GM18873 (cell line): ENCODE measurements around the gene STARD8.
A peak's percentile ranks its signal among the peaks of the same experiment; 100 is the strongest.

Source experiments
- ATAC-seq: cut with Tn5 transposase; IDR thresholded peaks from one replicate; pipeline ENCODE4 v1.9.1; 2021; ENCODE audit warnings: mild to moderate bottlenecking, moderate library complexity, moderate number of reproducible peaks; ENCODE audit not compliant: unreplicated experiment, low FRiP score

Gene STARD8

DNA sequence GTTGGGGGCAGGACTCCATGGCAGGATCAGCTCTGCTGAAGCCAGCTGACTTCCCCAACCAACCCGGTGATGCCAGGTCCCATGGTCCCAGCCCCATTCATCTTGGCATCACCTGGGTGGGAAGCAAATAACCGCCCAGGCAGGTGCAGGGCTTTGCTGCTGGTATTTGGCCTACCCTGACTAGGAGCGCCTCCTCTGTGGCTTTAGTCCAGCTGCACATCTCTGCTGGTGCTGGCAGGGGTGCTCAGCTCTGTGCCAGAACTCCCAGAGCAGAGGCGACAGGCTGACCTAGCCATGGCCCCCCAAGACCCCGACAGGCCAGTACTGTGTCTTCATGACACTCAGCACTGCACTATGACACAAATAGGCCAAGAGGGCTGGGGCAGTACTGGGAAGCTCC is 64.4 kb downstream of the STARD8 start:
- no peak for ATAC-seq

DNA sequence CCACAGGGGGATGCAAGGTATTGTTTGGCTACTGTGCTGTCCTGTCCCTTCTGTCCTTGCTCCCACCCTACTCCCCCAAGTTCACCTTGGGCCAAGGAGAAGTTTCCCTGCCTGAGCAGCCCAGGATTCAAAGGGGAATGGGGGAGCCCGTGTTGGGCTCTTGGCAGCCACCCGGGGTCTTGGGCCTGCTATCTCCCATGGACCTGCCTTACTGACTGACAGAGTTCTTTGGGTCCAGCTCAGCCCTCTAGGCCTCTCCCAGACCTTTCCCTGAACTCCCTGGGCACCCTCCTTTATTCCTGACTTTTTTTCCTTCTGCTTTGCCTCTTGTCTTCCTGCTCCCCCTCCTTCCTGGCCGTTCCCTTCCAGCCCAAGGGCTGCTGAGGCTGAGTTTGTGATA is 67.4 kb downstream of the STARD8 start:
- no peak for ATAC-seq

DNA sequence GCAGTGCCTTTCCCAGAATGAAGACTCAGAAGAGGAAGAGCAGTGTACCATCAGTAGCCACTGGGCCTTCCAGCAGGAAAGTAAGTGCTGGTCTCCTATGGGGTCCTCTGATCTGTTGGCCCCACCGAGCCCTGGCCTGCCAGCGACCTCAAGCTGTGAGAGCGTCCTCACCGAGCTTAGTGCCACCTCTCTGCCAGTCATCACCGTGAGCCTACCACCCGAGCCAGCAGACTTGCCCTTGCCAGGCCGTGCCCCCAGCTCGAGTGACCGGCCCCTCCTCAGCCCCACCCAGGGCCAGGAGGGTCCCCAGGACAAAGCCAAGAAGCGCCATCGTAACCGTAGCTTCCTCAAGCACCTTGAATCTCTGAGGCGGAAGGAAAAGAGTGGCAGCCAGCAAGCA is 69.7 kb downstream of the STARD8 start:
- ATAC-seq, result no peak

DNA sequence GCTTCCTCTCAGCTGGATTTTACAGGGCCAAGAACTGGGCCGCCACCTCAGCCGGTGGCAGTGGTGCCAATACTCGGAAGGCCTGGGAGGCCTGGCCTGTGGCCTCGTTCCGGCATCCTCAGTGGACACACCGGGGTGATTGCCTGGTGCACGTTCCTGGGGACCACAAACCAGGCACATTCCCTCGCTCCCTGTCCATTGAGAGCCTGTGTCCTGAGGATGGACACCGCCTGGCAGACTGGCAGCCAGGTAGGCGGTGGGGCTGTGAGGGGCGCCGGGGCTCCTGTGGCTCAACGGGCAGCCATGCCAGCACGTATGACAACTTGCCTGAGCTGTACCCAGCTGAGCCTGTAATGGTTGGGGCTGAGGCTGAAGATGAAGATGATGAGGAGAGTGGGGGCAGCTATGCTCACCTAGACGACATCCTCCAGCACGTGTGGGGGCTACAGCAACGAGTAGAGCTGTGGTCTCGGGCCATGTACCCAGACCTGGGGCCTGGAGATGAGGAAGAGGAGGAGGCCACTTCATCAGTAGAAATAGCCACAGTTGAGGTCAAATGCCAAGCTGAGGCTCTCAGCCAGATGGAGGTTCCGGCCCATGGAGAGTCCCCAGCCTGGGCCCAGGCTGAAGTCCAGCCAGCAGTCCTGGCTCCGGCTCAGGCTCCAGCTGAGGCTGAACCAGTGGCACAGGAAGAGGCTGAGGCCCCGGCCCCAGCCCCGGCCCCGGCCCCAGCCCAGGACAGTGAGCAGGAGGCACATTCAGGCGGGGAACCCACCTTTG is 70.4 kb downstream of the STARD8 start:
- no peak for ATAC-seq

DNA sequence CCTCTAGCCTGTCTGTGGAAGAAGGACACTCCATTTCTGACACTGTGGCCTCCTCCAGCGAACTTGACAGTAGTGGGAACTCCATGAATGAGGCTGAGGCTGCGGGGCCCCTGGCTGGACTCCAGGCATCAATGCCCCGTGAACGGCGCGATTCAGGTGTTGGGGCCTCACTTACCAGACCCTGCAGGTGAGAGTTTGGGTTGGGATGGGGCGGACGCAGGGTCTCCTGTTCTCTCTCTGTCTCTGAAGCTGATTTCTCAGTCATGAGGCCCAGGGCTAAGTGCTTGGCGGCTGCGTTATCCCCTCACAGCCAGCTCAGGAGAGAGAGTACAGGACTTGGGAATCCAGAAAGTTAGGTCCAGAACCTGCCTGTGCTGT is 71.0 kb downstream of the STARD8 start:
- no peak for ATAC-seq

DNA sequence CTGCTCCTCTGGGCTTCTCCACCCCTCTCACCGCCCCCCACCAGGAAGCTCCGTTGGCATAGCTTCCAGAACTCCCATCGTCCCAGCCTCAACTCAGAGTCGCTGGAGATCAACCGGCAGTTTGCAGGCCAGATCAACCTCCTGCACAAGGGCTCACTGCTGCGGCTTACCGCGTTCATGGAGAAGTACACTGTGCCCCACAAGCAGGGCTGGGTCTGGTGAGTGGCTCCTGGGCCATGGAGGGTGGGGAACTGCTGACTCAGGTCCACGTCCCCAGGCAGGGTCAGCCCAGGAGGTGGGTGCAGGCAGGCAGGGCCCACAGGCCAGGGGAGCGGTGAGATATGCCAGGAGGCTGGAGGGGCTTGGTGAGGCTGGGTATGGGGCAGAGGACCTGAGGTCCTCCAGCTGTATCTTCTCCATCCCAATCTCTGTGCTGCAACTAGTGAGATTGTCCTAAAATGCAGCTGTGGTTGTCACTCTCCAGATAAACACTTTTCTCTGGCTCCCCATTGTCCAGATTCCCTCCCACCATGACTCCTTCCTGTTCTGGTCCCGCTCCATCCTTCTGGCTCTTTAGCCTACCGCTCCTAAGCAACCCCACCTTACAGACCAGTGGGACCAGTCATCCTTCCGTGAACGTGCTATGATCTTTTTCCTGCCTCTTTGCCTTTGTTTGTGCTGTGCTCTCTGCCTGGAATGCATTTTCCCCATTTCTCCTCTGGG is 71.9 kb downstream of the STARD8 start:
- no peak for ATAC-seq

DNA sequence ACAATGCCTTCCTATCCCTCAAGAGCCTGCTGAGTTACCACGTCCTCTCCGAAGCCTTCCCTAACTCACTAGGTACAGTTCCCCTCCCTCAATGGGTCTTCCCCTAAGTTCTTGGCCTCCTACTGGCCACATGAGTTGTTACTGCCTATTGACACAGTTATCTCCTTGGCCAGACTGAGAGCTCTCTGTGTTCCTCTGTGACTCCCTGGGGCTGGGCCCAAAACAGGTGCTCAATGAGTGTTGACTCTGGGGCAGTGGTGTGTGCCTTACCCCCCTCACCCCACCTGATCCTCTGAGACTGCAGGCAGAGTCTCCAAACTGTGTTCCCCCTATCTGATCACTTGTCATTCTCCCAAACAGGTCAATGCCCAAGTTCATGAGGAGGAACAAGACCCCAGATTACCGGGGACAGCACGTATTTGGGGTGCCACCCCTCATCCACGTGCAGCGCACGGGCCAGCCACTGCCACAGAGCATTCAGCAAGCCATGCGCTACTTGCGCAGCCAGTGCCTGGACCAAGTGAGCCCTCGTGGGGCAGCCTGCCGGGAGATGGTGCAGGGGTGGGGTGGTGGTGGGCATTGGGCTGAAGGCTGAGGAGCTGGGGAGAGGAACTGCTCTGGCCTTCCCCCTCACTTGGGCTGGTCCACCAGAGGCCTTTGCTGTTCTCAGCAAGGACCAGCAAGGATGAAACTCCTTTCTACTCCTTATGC is 72.6 kb downstream of the STARD8 start:
- no peak for ATAC-seq

DNA sequence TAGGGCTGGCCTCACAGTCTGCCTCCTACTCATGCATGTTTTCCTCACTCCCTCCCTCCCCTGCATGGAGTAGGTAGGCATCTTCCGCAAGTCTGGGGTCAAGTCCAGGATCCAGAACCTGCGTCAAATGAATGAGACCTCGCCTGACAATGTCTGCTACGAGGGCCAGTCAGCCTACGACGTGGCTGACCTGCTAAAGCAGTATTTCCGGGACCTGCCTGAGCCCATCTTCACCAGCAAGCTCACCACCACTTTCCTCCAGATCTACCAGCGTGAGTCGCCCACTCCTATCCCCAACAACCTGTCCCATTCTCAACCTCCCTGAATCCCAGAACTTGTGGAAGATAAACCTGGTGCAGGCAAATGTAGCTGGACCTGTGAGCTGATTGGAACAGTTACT is 73.4 kb downstream of the STARD8 start:
- no peak for ATAC-seq

DNA sequence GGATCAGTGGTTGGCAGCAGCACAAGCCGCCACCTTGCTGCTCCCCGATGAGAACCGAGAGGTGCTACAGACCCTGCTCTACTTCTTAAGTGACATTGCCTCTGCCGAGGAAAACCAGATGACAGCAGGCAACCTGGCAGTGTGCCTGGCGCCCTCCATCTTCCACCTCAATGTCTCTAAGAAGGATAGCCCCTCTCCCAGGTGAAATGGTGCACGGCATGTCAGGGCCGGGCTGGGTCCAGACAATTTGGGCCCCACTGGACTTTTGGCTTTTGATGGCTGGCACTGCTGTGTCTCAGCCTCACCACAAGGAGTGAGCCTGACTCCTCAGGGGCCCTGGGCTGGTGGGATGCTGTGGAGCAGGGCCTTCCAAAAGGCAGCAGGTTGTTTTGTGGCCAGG is 74.1 kb downstream of the STARD8 start:
- ATAC-seq, result no peak

DNA sequence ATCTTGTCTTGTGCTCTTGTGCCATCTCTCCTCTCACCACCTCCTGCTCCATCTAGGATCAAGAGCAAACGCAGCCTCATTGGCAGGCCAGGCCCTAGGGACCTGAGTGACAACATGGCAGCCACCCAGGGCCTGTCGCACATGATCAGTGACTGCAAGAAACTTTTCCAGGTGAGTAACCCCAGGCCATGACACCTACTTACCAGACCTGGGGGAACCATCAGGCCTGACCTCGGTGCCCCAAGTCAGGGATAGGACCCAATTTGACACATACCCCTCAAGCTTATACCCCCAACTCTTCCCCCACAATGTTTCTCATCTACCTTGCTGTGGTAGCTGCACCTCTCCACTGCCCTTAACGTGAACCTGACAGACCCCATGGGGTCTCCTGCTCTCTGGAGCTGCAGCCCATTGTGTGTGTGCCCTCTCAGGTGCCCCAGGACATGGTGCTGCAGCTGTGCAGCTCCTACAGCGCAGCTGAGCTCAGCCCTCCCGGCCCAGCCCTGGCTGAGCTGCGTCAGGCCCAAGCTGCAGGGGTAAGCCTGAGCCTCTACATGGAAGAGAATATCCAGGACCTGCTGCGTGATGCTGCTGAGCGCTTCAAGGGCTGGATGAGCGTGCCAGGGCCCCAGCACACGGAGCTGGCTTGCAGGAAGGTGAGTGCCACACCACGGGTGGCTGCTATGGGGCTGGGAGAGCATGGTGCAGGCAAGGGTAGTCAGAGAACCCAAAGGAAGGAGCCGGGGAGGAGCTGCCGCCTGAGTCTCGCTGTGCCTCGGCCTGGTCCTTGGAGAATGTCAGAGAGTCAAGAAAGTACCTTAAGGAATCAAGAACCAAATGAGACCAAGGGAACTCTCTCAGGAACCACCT is 74.8 kb downstream of the STARD8 start:
- ATAC-seq, result no peak

DNA sequence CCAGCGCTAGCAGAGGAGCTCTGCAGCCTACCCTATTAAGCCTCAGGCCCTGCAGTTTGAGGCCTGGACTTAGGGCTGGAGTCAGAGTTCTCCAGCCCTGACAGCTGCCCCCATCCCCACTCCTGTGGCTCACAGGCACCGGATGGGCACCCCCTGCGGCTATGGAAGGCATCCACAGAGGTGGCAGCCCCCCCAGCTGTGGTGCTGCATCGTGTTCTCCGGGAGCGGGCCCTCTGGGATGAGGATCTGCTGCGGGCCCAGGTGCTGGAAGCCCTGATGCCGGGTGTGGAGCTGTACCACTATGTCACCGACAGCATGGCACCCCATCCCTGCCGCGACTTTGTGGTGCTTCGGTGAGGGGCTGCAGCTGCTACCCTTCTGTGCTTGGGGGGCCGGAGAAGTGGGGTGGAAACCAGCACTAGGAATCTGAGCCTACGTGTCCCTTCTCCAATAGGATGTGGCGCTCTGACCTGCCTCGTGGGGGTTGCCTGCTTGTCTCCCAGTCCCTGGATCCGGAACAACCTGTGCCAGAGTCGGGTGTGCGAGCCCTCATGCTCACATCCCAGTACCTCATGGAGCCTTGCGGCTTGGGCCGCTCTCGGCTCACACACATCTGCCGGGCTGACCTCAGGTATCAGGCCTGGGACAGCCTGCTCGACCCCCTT is 76.2 kb downstream of the STARD8 start:
- no peak for ATAC-seq

DNA sequence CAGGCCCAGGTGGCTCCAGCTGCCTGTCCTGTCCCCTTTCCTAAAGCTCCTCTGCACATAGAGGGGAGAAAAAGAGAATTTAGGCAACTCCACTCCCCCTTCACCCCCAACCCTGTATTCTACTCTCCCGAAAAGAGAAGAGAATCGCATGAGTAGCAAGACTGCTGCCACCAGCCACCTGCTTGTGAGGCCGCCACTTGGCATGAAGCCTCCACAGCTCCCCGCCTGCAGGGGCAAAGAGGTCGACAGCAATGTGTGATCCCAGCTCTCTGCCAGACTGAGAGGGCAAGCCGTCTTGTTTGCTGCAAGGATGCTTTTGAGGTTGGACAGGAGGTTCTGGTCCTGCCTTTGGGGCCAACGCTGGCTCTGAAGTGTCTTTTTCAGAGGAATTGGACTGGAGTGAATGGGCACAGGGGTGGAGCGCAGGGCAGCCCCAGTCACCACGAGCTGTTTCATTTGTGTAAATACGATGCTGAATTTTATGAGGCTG is 77.1 kb downstream of the STARD8 start:
- ATAC-seq, result no peak

DNA sequence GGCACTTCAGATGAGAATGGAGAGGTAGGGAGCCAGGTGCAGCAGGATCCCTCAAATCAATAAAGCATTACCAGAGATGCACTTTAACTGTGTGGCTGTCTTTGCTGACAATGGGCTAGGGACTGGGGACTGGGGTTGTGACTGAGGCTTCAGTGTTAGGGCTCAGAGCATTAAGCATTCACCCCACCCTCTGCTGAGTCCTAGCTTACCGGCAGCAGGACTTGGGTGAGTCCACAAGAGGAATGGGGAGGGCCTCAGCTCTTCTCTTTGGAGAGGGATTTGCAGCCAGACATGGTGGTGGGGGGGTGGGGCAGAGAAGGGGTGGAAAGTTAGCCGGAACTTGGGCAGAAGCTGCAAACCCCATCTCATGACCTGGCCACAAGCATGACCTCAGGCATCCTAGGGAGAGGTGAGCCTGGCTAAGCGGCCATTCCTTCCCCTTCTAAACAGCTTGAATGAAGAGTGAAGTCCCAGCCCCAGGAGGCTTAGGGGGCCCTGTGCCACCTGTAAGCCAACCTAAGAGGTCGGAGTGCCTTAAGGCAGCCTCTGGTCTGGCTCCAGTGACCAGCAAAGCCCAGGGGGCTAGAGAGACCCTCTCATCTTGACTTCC is 78.4 kb downstream of the STARD8 start:
- no peak for ATAC-seq

DNA sequence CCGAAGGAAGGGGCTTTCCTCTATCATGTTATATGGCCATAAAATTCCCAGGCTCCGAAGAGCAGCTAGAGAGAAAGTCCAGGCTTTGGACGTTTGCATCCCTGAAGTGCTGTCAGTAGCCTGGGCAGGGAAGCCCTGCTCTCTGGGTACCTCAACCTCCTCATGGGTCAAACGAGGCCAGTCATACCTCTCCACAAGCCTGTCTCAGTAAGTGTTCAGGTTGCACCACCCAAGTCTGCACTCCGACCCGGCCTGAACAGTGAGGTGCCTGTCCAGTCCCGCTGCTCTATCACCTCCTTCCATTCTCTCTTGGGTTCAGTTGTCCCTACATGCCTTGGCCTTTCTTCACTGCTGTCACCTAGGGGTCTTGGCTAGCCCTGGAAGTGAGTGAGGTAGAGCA is 78.9 kb downstream of the STARD8 start:
- no peak for ATAC-seq

DNA sequence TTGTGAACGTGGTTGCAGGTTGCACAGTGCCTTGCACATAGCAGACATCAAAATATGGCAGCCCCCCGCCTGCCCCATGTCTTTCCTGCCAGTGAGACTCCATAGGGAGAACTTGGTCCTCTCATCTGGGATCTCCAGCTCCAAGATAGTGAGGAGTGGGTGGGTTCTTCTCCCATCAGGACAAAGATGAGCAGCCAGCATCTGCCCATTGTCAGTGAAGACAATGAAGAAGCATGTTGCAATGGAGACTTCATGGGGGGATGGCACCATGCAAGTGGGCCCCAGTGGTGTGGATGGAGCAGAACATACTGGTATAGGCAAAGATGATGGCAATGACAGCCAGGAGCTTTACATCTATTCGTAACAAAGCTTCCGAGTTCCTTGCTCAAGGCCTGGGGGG is 80.2 kb downstream of the STARD8 start:
- no peak for ATAC-seq

DNA sequence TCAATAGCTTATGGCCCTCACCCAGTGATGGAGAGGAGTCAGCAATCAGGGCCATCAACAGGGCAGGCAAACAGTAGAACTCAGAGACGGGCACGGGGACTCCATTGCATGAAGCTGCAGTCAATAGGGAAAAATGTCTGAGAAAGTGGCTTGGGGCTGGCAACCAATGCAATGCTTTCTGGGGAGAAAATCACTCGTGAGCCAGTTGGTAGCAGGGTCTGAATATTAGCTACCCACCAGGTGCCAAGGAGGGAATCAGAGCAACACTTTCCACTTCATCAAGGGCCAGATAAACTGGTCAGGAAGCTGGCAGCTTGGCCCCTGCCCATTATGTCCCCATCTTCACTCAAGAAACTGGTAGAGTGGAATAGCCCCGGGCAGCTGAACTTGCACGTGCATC is 80.7 kb downstream of the STARD8 start:
- no peak for ATAC-seq

DNA sequence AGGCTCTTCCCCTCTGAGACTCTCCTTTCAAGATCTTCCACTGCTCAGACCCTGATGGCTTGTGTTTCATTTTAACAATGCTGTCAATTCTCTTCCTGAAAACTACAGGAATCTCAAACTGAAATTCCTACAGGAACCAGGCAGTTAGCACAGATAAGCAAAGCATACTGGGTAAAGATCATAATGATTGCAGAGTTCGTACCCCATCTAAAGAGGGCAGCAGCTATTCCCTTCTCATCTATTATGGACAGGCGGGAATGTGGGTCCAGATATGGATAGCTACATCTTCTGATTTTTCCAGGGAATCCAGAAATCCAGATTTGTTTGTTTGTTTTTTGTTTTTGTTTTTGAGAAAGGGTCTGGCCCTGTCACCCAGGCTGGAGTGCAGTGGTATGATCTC is 83.8 kb downstream of the STARD8 start:
- ATAC-seq, result no peak

DNA sequence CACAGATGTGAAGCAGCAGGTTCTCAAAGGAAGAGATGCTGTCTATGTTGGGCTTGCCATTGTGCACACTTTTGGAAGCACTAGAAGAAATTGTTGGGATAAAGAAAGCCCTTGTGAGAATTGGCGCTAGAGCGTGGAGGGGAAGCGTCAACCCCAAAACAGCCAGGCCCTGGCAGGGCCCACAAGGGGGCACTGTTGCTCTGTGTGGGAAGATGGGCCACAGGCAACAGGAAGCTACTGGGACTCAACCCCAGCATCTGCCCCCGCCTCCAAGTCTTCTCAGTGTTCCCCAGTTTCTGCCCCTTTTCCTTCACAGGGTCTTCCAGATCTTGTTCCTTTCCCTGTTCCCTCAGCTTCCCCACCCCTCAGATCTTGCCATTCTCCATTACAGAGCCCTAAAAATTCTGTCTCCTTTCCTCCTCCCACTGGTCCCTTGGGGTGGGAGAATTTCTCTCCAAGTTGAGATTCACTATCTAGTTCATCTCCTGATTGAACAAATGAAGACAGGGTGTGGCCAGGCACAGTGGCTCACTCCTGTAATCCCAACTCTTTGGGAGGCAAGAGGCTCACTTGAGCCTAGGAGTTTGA is 85.5 kb downstream of the STARD8 start:
- peak; percentile 84 for ATAC-seq

DNA sequence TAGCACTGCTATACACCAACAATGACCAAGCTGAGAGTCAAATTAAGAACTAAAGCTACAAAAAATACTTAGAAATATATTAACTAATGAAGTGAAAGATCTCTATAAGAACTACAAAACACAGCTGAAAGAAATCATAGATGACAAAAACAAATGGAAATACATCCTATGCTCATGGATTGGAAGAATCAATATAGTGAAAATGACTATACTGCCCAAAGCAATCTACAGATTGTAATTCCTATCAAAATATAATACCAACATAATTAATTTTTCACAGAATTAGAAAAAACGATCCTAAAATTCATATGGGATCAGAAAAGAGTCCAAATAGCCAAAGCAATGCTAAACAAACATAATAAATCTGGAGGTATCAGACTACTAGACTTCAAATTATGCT is 87.8 kb downstream of the STARD8 start:
- ATAC-seq, result no peak
